ENCODE results near the gene TOMT.

GRCh38 chr11:72098741-72099140 is 7.0 kb upstream of the TOMT start:
- TF ChIP-seq, protein P1, sequence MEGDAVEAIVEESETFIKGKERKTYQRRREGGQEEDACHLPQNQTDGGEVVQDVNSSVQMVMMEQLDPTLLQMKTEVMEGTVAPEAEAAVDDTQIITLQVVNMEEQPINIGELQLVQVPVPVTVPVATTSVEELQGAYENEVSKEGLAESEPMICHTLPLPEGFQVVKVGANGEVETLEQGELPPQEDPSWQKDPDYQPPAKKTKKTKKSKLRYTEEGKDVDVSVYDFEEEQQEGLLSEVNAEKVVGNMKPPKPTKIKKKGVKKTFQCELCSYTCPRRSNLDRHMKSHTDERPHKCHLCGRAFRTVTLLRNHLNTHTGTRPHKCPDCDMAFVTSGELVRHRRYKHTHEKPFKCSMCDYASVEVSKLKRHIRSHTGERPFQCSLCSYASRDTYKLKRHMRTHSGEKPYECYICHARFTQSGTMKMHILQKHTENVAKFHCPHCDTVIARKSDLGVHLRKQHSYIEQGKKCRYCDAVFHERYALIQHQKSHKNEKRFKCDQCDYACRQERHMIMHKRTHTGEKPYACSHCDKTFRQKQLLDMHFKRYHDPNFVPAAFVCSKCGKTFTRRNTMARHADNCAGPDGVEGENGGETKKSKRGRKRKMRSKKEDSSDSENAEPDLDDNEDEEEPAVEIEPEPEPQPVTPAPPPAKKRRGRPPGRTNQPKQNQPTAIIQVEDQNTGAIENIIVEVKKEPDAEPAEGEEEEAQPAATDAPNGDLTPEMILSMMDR (IDR thresholded peaks at IDR 0.05; ENCODE audit: low read length): no peak
- no peak for TF ChIP-seq EZH2 (IDR thresholded peaks at IDR 0.05; ENCODE audit: borderline replicate concordance, low read length)

Measured in OCI-LY1 (cell line).